Esophagus squamous epithelium (tissue), 4 donors: Measurements from ENCODE around the gene CUBN.

ENCODE experiments used
- POLR2A ChIP-seq, 4 donors: fragments of 450-650 bp; IDR thresholded peaks; one replicate each; pipeline ENCODE4 v1.6.1; 2017; ENCODE audit warnings: antibody characterized with exemption in 4 of 4, mild to moderate bottlenecking in 4 of 4, moderate library complexity in 3 of 4
- TF ChIP-seq, protein P1 (sequence below), 6 experiments: fragments of 450-650 bp in 4 of 6; fragments of 200-600 bp in 2 of 6; sonication (generic) in 2 of 6; IDR thresholded peaks; one replicate each; pipeline ENCODE4 v1.5.1; 2016 to 2019; ENCODE audit warnings: antibody characterized with exemption in 6 of 6, mild to moderate bottlenecking in 4 of 6, moderate library complexity in 4 of 6

GRCh38 chr10:16909961-16910792 lies 219.4 kb downstream of the CUBN start:
- TF ChIP-seq, protein P1, sequence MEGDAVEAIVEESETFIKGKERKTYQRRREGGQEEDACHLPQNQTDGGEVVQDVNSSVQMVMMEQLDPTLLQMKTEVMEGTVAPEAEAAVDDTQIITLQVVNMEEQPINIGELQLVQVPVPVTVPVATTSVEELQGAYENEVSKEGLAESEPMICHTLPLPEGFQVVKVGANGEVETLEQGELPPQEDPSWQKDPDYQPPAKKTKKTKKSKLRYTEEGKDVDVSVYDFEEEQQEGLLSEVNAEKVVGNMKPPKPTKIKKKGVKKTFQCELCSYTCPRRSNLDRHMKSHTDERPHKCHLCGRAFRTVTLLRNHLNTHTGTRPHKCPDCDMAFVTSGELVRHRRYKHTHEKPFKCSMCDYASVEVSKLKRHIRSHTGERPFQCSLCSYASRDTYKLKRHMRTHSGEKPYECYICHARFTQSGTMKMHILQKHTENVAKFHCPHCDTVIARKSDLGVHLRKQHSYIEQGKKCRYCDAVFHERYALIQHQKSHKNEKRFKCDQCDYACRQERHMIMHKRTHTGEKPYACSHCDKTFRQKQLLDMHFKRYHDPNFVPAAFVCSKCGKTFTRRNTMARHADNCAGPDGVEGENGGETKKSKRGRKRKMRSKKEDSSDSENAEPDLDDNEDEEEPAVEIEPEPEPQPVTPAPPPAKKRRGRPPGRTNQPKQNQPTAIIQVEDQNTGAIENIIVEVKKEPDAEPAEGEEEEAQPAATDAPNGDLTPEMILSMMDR (IDR thresholded peaks at IDR 0.05), result no peak
- no peak for TF ChIP-seq POLR2A (IDR thresholded peaks at IDR 0.05)
